ENCODE results near the gene ZNF304. TPM values are rescaled to one million over a fixed set of nuclear protein-coding genes. Genes with fewer than 3 reads are reported as not detected.
"Not testable (repeated sequence)": the region's sequence is repeated elsewhere in the genome, so short reads cannot be mapped to it uniquely, and the experiment has no call there.

Gene ZNF304
- polyA plus RNA-seq, 1 donor, result 8.9 TPM

DNA sequence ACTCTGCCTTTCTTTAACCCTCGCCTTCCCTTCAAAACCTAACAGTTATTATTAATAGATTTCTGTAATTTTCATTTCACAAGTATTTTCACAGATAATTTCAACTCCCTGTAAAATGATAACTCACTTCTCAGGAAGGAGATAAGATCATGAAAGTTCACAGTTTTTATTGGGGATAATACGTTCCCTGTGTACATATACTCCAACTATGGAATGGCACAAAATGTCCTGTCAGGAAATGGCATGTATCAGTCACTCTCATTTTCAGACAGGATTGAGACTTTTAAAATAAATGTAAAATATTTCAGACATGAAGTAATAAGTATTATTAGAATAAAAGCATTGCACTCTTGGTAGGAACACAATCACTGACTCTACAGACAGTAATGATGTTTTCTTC lies 11.3 kb downstream of the ZNF304 start:
- DNase-seq (ENCODE audit: low read depth), result no peak

DNA sequence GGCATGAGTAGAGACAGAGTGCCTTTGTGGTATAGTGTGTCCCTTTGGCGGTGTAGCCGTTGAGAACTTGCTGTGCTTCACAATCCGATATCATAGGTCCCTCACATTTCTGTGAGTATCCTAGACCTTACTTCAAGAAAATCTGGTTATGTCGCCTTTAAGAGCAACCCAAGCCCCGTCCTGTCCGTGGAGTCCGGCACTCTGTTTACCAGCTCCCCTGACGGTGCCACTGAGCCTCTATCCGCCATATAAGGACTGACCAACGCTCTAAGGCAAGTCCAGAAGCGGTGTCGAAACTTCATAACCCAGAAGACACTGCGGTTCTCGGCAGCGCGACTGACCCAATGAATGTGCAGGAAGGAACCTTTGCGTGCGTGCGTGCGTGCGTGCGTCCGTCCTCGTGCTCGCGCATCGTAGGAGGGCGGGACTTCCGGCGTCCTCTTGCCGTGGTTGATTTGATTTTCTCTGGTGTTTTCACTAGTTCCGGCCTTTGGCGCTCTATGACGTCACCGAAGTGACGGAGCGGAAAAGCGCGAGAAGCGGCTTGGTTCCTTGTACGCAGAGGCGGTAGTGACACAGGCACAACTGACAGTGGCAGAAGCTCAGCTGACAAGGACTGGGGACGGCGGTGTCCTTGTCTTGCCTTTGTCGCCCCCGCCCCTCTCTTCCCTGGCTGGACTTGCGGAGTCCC lies 12.1 kb downstream of the ZNF304 start, which contains the start of the genes TRAPPC2B and ZNF547:
Gene TRAPPC2B, plus strand, starts transcription at position 555 of the 691 bp plus-strand sequence. CDS start 1,283 bp downstream, outside the sequence.
Gene ZNF547, plus strand, starts transcription at position 555 of the 691 bp plus-strand sequence. CDS start 5,005 bp downstream, outside the sequence.
- DNase-seq (ENCODE audit: low read depth), result peak; percentile 98

DNA sequence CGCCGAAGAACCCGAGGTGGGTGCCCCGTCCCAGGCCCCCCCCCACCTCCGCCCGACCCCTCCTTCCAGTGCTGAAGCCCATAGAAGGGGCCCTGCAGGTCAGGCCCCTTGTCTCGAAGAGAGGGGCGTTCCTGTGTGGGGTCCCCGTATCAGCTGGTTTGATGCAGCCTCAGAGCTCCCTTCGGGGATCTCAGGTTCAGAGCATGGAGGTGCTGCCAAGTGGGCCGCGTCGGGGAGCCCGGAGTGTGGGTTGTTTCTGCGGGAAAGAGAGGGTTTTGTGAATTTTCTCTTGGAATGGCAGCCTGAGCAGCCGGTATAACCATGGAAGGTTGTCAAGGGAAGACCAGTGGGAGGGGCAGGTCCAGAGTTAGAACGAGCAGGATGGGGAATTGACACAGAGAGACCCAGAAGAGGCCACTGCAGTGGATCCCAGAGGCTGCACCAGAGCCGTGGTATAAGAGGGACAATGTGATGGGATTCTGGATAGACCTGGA lies 12.7 kb downstream of the ZNF304 start:
- no peak for DNase-seq (ENCODE audit: low read depth)

DNA sequence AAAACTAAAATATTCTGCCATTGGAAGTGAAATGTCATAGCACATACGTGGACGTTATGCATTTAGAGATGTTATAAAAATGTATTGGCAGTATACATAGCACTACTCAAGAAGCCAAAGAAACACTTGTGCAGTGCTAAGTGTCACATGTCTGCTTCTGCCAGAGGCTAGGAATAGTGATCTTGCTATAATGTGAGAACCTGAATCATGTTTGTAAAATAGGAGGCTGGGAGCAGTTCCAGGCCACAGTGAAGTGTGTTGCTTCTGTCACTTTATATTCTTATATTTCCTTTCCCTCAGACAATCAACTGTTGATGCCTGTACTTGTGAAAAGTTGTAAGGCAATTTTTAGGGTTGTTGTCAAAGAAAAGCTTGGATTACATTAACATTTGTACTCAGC lies 15.7 kb downstream of the ZNF304 start:
- DNase-seq (ENCODE audit: low read depth), result no peak

DNA sequence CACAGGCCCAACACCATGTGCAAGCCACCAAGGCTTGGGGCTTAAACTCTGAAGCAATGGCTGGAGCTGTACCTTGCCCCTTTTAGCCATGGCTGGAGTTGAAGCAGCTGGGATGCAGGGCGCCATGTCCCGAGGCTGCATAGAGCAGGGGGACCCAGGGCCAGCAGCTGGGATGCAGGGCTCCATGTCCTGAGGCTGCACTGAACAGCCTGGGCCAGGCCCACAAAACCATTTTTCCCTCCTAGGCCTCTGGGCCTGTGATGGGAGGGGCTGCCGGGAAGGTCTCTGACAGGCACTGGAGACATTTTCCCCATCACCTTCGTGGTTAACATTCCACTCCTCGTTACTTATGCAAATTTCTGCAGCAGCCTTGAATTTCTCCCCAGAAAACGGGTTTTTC lies 23.1 kb downstream of the ZNF304 start:
- DNase-seq (ENCODE audit: low read depth), result no peak

DNA sequence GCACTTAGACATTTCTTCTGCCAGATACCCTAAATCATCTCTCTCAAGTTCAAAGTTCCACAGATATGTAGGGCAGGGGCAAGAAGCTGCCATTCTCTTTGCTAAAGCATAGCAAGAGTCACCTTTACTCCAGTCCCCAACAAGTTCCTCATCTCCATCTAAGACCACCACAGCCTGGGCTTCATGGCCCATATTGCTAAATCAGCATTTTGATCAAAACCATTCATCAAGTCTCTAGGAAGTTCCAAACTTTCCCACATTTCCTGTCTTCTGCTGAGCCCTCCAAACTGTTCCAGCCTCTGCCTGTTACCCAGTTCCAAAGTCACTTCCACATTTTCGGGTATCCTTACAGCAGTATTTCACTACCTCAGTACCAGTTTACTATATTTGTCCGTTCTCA lies 23.6 kb downstream of the ZNF304 start:
- DNase-seq (ENCODE audit: low read depth), result not testable (repeated sequence)

DNA sequence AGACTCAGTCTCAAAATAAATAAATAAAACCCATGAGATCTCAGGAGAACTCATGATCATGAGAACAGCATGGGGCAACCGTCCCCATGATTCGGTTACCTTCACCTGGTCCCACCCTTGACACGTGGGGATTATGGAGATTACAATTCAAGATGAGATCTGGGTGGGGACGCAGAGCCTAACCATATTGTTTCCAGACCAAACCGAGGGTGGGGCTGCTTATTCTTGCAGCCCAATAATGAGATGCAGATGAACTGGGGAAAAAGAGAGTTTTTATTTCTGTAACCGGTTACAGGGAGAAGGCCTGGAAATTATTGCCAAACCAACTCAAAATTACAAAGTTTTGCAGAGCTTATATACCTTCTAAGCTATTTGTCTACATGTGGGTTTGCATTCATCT lies 25.1 kb downstream of the ZNF304 start:
- DNase-seq (ENCODE audit: low read depth), result no peak

DNA sequence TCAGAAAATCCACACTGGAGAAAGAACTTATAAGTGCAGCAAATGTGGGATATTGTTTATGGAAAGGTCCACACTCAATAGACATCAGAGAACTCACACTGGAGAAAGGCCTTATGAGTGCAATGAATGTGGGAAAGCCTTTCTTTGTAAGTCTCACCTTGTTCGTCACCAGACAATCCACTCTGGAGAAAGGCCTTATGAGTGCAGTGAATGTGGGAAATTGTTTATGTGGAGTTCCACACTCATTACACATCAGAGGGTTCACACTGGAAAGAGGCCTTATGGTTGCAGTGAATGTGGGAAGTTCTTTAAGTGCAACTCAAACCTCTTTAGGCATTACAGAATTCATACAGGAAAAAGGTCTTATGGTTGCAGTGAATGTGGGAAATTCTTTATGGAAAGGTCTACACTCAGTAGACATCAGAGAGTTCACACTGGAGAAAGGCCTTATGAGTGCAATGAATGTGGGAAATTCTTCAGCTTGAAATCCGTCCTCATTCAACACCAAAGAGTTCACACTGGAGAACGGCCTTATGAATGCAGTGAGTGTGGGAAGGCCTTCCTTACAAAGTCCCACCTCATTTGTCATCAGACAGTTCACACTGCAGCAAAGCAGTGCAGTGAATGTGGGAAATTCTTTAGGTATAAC lies 26.6 kb downstream of the ZNF304 start:
- DNase-seq (ENCODE audit: low read depth), result no peak

DNA sequence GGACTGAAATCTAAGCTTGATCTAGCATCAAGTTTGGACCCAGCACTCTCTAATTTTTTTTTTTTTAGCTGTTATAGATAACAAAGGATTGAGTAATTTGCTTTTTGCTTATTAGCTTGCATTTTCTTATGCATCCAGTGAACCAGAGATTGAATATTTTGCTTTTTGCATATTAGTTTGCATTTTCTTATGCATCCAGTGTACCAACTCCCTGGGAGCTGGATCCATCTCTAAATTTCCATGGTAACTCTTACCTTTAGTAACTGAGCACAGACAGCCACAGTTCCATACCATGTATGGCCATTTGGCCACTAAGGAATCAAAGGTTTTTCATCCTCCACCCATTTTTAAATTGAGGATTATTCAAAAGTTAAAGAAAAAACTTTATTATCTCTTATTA lies 29.9 kb downstream of the ZNF304 start:
- DNase-seq (ENCODE audit: low read depth), result no peak

DNA sequence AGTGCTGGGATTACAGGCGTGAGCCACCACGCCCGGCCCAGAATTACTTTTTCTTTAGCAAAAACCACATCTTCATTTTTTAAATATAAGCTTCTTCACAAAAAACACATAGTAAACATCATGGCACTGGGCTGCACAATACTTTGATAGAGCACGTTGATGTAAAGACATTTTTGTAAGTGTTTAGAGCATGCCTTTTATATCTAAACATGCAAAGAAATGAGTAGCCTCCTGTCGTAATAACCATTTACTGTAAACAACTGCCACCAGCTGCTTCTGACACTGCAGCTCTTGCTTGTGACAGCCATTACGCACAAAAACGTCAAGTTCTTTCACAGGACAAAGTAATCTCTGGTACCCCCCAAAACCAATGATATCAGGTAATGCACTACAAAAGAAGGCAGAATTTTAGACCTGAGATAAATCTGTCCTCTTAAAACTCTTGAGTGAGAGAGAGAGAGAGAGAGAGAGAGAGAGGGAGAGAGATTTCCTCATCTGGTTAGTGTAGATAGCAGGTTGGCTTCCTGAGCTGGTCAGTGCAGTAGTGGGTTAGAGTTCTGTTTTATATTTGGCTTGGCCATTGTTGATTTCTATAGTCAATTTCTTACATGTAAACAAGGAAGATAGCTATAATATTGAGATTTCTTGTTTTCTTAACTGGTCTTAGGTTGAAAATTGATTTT lies 31.9 kb downstream of the ZNF304 start:
- no peak for DNase-seq (ENCODE audit: low read depth)

DNA sequence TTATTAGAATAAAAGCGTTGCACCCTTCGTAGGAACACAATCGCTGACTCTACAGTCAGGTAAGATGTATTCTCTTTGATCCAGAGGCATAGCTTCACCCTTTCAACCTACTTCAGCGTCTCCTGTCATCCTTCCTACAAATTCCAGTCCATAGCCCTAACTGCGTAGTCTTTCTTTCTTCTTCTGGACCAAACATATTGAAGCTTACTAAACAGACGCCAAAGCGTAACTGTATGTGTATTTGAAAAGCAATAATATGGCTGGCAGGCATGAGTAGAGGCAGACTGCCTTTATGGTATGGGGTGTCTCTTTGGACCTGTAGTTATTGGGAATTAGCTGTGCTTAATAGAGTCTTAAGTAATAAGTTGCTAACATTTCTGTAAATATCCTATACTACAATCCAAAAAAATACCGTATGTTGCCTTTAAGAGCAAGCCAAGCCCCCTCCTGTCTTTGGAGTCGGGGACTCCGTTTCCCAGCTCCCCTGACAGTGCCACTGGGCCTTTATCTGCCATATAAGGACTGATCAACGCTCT lies 38.2 kb downstream of the ZNF304 start:
- DNase-seq (ENCODE audit: low read depth), result no peak

DNA sequence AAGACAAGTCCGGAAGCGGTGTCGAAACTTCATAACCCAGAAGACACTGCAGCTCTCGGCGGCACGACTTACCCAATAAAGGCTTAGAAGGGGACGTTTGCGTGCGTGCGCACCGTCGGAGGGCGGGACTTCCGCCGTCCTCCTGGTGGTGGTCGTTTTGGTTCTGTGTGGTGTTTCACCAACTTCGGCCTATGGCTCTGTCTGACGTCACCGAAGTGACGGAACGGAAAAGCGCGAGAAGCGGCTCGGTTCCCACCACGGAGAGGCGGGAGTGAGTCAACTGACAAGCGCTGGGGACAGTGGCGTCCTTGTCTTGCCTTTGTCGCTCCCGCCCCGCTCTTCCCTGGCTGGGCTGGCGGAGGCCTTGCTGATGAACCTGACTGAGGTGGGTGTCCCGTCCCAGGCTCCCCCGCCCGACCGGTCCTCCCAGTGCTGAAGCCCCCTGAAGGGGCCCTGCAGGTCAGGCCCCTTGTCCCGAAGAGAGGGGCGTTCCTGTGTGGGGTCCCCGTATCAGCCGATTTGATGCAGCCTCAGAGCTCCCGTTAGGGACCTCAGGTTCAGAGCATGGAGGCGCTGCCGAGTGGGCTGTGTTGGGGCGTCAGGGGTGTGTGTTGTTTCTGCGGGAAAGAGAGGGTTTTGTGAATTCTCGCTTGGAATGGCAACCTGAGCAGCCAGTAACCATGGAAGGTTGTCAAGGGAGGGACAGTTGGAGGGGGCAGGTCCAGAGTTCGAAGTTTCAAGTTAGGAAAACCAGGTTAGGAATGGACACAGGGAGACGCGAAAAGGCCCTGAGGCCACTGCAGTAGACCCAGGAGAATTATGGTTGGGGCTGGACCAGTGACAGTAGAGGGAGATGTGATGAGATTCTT lies 38.9 kb downstream of the ZNF304 start, which contains the start of gene ZNF548:
Gene ZNF548, plus strand, starts transcription at position 125 of the 869 bp plus-strand sequence. Its CDS starts 246 bp downstream, at position 371.
- DNase-seq (ENCODE audit: low read depth), result peak; percentile 97

DNA sequence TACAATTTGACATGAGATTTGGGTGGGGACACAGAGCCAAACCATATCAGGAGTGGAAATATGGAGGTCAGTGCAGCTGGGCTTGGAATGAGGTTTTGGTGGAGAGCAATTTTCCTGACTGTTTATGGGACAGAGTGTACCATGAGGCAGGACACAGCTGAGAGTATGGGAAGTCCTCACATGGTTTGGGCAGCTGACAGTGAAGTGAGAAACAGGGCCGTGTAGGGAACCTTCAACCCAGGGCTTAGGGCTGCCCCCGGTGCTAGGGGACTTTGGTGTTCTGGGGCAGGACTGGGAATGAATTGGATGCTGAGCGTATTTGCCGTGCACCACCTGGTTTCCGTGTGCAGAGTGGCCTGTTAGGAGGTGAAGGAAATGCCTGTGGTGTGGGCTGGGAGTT lies 44.6 kb downstream of the ZNF304 start:
- DNase-seq (ENCODE audit: low read depth), result no peak

DNA sequence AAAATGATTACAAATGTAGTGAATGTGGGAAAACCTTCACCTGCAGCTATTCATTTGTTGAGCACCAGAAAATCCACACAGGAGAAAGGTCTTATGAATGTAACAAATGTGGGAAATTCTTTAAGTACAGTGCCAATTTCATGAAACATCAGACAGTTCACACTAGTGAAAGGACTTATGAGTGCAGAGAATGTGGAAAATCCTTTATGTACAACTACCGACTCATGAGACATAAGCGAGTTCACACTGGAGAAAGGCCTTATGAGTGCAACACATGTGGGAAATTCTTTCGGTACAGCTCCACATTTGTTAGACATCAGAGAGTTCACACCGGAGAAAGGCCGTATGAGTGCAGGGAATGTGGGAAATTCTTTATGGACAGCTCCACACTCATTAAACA lies 47.8 kb downstream of the ZNF304 start:
- no peak for DNase-seq (ENCODE audit: low read depth)

DNA sequence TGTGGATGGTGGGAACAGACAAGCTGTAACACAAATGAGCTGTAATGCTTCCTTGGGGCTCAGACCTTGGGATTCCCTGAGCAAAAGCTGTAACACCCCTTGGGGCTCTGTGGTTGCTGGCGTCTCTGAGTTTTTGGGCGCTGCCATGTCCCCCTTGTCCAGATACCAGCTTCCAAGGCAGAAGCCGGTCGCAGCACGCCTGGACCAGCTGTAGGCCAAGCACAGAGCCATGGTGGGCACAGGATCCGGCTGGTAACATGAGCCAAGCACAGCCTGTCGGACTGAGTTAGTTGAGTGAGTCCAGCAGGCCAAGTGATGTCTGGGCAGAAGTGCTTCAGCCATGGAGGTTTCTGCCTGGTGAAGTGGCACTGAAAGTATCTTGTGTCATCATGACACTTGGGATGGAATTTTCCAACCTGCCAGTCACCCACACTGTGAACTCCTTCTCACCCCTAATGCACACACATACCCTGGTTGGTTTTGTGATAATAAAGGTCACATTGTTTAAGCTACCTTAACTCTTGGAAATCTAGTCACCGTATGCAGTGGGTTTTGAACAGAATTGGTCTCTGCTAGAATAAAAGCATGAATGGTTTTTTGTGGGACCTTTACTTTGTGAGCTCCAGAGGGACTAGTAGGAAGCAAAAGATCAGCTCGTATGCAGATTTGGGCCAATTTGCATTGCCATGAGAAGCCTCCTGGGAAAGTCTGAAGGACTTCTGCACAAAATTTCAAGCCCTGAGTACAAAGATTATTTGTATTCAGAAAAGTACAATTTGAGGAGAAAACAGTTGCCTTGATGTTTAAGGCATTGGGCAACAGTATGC lies 52.9 kb downstream of the ZNF304 start:
- DNase-seq (ENCODE audit: low read depth), result no peak

DNA sequence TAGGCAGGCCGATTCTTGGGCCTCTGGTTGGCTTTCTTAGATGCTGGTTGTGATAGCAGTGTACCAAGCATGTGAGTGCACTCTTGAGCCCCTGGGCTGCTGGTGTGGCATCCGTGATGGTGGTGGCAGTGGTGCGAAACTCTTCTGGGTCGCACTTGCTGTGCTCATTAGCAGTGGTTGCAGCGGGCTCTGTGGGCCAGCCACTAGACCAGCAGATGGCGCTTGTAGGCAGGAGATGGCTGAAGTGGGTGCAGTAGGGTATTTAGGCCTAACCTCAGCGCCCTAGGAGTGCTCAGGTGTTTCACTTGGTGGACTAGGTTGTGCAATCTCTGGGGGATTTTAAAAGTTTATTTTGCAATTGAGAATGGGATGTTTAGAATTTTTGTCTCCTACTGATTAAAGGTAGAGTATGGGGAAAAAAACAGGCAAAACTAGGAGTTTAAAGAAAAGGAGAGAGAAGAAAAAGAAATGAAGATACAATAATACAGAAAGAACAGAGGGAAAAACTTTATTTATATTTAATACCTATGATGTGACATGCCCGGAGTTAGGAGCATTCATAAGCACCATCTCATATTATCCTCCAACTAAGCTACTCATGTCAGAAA lies 55.5 kb downstream of the ZNF304 start:
- DNase-seq (ENCODE audit: low read depth), result no peak
